GM04503 (cell line): ENCODE data around the gene FBN2.
"Not testable (repeated sequence)": the region's sequence is repeated elsewhere in the genome, so short reads cannot be mapped to it uniquely, and the experiment has no call there.

Source experiments
- DNase-seq: peaks from one replicate; pipeline ENCODE4 v3.0.0-alpha.2; 2012; ENCODE audit warnings: low read depth

Gene FBN2

DNA sequence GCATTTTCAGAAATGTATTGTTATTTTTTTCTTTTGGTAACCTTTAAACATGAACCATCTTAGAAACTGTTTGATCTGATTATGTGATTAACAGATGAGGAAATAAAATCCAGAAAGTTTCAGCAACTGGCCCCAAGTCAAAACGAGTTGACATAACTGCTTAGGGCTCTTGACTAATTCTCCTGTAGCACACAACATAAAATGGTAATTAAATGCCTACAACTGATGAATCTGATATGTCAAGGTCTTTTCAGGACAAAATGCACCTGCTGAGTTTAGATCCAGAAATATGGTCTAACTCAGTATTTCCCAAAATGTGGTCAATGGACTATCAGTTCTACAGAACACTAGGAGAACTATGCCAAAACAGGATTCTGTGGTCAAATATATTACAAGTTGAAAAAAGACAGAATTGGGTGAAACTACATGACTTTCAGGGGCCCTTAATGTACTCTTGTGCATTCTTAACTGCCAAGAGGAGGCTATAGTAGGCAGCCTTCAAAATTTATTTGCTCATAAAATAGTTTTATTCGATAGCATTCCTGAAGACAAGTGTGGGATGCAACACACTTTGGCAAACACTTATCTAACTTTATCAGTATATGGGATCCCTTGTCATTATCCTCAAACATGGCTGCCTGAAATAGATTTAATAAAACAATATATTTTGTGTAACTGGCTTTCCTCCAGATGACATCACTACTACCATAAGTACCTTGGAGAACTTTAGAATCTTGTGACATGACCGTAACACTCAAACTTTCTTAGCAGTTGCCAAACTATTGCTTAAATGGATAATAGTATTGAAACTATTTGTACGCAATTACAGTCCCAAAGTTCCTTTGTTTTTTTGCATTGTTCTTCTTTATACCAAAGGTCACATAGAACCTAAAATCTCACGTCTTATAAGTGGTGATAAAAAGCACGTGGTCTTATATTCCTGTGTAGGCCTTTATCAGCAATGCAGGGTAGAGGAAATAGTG lies 59.4 kb downstream of the FBN2 start:
- DNase-seq, result no peak

DNA sequence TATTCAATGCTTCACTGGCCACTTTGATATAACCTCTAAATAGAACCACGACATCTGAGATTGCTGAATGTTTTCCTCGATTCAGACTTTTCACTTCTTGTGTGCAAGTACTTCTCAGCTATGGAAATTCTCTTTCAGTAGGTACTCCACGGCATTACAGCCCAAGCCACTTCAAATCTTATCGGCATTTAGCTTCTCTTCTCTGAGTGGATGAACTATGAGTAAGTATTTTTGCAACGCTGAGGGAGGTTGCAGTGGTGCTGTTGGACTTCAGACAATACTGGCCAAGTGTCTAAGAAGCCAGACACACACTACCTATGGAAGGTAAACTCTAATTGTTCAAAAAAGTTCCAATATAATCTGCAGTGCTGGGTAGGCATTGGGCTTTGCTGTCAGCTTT lies 60.1 kb downstream of the FBN2 start:
- no peak for DNase-seq

DNA sequence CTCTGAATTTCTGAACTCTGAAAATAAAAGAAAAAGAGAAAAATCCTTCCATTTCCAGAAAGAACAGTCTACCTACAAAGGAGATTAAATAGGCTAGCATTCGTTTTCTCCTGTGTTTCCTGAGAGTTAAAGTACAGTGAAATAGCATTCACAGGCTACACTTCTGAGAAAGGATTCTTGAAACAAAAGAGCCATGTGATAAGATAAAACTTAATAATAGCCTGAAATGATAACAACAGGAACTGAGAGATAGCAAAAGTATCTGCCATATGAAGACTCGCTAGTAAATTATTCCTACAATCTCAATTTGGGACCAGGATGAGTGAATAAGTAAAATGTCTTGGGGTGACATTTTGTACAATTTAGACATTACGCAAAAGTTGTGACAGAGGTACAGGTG lies 62.4 kb downstream of the FBN2 start:
- no peak for DNase-seq

DNA sequence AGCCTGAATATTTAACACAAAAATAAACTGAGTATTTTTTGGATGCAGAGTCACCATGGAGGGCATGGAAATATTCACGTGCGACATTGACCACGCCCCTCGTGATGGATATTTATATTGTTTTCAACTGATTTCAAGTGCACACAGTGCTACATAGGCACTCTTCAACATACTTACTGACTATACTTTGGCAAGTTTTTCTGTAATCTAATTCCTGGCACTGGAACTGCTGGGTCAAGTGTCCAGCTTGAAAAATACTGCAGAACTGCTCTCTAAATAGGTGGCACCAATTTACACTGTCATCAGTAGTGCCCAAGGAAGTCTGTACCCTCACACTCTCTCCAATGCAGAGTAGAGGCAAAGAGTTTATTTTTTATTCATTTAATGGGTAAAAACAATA lies 65.1 kb downstream of the FBN2 start:
- no peak for DNase-seq

DNA sequence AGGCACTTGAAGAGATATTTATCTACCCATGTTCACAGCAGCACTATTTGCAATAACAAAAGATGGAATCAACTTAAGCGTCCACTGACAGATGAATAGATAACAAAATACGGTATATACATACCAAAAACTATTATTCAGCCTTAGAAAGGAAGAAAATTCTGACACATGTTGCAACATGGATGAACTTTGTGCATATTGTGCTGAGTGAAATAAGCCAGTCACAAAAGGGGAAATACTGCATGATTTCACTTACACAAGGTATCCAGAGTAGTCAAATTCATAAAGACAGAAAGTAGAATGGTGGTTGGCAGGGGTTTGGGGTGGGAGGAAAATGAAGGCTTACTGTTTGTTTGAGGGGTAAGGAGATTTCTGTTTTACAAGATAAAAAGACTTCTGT lies 66.0 kb downstream of the FBN2 start:
- no peak for DNase-seq

DNA sequence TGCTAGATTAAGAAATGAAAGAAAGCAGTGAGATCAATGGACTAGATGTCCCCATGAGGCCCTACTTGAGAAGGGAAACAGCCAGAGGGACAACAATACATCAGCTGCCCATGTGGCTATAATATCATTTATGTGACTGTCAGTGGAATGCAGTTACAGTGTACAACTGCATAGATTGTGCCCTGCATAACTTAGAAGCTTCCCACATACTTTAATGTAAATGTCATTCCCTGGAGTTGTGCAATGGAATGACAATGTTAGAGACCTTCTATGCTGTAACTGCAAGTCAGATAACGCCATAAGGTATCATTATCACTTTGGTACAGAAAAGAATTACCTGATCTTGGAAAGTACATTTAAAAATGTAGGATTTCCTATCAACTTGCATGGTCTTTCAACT lies 67.4 kb downstream of the FBN2 start:
- no peak for DNase-seq

DNA sequence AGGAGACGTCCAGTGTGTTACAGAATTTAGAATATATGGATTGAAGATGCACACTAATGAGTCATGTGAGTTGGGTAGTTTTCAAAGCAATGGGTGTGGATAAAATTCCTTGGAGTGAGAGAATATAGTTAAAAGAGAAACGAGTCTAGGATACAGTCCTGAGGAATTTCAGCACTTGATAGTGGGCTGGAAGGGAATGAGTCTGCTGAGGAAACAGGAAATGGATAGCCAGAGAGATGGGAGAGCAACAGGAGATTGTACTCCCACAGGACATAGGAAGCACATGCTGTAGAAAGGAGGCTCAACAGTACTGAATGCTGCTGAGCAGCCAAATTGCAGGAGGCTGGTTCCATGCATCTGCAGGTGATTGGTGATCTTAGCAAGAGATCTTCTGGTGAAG lies 68.1 kb downstream of the FBN2 start:
- no peak for DNase-seq

DNA sequence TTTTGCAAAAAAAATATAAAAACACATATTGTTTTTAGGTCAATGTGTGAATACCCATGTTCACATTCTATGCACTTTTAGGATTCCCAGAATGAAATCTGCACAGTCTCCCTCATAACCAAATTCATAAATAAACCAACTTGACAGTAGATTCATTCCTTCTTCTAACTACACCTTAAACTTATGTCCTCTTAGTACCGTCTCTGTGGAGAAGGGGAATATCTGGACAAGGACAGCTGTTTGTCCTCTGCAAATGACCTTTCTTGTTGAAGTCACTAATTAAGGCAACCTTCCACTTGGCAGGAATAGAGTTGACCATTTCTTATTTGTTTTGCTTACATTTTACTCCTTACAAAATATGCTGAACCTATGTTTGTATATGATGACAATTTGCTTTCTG lies 71.1 kb downstream of the FBN2 start:
- no peak for DNase-seq

DNA sequence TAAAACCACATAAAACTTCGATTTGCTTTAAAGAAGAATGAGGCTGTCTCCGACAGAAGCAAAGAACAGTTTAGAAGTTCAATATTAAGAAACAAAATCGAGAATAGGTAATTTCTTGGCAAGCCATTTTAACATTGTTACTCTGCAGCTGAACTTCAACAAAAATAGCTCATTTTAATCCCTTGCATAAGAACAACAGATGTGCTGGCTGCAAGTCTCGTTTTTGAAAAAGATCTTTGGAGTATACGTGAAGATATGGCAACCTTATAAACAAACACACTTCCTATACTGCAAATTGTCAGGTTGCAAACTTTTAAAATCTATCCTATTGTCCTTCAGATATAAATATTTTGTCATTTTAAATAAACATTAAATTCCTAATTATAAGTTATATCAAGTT lies 71.5 kb downstream of the FBN2 start:
- no peak for DNase-seq

DNA sequence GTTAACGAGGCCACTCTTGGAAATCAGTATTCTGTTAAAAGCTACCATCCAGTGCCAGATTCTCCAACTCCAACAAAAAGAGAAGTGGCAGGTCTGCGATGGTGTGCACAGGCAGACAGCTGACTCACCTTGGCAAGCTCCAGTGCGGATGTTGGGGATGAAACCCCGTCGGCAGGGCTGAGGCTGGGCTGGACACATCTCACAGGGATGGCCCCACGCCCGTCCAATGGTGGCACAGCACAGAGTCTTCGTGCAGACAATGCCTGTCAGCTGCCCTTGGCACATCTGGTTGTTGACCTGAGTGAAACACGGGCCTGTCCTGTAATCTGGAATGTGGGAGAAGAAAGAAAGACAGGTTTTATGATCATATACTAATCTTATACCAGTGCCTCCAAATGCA lies 73.4 kb downstream of the FBN2 start:
- DNase-seq, result no peak

DNA sequence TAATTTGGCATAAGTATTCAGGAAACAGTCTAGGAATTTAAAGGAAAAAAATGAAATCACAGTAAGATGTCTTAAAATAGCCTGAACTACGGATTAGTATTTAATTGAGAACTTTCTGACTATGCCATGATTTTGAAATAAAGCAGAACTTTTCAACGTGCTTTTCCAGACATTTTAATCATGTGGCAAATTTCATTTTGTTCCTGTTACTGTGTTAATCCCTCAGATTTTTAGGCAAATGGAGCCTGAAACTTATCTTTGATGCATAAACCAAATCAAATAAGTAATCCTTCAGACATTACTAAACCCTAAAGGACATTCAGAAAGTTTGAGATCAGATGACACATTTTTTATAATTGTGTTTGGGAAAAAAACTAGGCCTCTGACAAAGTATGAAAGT lies 75.7 kb downstream of the FBN2 start:
- no peak for DNase-seq

DNA sequence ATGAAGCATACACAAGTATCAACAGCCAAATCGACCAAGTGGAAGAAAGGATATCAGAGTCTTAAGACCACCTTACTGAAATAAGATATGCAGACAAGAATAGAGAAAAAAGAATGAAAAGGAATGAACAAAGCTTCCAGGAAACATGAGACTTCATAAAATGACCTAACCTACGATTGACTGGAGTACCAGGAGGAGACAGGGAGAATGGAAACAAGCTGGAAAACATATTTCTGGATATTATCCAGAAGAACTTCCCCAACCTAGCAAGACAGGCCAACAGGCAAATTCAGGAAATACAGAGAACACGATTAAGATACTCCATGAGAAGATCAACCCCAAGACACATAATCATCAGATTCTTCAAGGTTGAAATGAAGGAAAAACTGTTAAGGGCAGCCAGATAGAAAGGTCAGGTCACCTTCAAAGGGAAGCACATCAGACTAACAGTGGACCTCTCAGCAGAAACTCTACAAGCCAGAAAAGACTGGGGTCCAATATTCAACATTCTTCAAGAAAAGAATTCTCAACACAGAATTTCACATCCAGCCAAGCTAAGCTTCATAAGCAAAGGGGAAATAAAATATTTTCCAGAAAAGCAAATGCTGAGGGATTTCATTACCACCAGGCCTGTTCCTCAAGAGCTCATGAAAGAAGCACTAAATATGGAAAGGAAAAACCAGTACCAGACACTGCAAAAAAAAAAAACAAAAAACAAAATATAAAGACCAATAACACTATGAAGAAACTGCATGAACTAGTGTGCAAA lies 80.7 kb downstream of the FBN2 start:
- not testable (repeated sequence) for DNase-seq

DNA sequence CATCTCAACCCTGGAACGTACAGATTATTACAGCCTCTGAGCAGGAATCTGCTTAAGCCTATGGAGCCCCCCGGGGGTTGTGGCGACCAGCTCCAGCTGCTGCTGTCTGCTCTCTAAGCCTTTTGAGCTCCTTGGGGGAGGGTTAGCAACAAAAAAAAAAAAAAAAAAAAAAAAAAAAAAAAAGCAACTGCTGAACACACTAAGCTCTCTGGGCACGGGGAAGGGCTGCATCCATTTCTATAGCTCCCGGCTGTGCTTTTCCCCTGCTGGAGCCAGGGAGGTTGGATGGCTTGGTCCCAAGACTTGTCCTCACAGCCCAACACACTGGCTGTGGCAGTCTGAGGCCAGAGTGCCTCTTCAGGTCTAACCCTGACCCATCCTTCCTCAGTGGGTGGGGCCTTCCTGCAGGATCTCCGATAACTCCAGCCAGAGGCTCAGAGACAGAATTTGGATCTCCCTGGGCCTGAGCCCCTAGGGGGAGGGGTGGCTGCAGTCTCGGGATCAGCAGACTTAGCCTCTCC lies 82.1 kb downstream of the FBN2 start:
- DNase-seq, result no peak

DNA sequence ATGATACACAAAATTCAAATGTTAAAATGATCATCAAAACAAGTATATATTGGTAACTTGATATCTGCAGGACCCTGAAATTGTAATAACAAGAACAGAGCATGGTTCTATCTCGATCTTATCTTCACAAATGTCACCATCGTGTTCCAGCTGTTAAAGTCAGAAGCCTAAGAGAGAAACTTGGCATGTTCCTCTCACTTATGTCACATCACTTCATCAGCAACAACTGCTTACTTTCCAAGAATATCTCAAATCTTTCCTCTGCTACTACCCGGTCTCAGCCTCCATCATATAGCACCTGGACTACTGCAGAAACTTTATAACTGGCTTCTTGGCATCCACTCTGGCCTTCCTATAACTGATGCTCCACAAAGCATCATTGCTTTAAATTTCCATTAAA lies 84.9 kb downstream of the FBN2 start:
- no peak for DNase-seq

DNA sequence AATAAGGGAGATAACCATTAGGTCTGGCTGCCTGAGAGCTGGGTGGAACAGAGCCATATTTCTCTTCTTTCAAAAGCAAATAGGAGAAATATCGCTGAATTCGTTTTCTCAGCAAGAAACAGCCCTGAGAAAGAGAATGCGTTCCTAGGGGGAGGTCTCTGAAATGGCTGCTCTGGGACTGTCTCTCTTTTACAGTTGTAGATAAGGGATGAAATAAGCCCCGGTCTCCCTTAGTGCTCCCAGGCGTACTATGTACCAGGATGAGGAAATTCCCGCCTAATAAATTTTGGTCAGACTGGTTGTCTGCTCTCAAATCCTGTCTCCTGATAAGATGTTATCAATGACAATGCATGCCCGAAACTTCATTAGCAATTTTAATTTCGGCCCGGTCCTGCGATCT lies 90.8 kb downstream of the FBN2 start:
- DNase-seq, result not testable (repeated sequence)

DNA sequence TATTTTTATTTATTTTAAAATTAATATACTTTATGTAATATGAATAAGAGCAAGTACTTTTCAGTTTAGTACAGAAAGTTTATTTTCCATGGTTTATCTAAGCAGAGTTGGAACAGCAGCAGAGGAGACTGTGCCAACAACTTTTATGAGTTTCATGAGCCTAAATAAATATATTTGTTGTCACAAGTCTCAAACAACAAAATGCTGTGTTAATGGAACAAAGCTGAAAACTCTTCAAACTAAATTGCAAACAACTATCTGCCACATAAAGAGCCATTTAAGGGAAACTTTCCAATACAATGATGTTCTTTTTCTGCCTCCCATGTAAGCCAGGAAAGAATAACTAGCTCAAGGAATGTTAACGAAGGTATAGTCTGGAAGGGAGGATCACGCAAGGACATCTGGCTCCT lies 96.1 kb downstream of the FBN2 start:
- DNase-seq, result no peak

DNA sequence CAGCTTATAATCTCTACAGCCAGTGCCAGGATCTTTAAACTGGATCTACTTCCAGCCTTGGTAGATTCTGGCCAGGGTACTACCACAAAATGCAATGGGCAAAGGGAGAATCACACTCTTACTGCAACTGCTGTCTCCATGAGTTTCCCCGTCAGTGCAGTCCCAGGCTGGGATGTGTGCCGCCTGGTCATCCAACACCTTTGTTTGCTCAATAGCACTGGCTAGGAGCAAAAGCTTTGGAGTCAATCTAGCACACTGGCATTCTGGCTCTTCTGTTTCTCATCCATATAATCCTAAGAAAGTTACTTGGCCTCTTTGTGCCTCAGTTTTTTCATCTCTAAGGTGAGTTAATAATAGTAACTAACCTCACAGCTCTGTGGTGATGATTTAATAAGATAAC lies 96.9 kb downstream of the FBN2 start:
- DNase-seq, result no peak

DNA sequence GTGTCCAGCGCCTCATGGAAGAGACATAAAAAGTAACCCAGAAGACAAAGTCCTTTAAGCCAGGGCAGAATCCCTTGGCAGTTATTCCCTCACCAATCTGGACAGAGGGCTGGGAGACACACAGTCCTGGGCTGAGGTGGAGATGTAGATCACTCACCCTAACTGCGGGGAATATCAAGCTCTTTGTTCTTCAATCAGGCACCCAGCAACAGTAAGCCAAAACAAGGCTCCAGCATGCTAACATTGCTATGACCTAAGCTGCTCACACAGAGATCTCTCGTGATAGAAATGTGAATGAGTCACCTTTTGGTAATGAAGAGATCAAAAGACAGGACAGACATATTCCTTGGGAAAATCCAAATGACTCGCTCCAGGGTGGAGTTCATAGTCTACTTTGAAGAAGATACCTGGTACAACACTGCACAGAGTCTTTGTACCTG lies 101.3 kb downstream of the FBN2 start:
- no peak for DNase-seq

DNA sequence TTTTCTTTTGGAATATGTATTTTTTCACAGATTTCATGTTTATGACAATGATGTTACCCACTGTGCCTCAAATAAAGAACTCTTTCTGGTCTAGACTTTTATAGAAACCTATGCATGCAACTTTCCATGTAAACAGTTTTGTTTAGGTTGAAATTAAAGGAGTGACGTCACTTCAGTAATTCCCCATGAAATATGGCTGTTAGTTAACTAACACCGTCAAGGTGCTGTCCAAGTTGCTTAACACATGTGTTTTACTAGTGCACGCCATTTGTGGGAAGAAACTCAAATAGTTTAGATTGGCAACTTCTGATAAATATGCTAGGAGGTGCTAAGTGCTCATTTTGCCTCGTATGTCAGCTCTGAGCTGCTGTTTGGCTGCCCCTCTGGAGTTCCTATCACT lies 102.2 kb downstream of the FBN2 start:
- DNase-seq, result no peak

DNA sequence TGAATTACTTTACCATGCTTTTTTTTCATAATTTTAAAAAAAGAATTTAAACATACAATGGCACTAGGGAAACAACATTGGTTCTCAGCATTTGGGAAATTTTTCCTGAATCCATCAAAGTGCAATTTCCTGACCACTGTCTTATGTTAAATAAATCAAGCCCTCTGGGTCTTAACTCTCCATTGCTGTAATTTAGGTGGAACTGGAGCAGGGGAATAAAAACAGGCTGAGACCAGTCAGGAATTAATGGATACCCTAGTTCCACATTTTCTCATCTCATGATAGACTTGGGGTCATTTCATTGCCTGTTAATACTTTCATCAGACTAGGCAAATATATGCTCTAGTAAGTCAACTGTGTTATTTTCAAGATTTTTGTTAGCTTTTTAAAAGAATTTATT lies 103.1 kb downstream of the FBN2 start:
- DNase-seq, result no peak

DNA sequence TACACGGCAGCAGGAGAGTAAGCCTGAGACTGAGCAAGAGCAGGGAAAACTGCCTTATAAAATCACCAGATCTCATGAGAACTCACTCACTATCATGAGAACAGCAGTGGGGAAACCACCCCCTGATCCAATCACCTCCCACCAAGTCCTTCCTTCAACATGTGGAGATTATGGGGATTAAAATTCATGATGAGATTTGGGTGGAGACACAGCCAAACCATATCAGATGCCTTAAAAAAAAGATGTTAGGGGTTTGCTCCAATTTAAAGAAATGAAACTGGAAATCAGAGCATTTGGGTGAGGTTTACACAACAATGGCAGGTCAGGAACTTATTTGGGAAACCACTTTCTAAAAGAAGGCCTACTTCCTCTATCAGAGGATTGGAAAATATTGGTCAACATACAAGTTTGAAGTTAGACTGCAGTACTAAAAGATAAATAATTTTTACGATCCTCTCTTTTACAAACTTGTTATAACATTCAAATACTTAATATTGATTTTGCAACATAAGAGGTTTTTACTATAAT lies 105.1 kb downstream of the FBN2 start:
- DNase-seq, result no peak

DNA sequence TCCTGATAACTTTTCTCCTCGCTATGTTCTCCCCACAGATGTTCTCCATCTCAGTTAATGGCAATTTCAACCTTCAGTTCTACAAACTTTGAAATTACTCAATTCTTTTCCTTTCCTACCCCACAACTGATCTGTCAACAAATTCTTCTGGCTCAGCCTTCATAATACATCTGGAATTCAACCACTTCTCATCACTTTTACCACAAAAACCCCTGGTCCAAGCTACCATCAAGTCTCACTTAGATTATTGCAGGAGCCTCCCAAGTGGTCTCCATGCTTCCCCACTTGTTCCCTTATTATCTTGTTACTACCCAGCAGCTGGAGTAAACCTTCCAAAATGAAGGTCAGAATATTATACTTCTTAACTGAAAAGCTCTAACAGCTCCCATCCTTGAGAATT lies 110.1 kb downstream of the FBN2 start:
- no peak for DNase-seq

DNA sequence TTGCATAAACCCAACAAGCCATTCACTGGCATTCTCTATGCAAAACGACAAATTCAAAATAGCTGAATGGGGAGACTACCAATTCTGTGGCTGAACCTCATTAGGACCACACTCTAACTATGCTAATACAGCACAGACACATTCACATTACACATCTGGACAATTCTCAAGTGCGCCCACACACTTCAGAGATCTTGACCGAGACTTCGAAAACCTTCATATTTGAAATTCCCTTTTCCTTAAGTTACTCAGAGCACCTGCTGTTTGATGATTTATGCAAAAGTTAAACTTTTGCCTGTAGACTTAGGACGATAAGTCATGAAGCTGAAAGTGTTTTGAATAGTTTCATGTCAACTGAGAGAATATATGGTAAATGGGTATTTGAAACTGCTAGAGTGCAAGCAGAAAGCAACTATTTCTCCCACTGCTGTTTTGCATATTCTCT lies 111.9 kb downstream of the FBN2 start:
- no peak for DNase-seq
